NCI-H345 (cell line): Measurements from ENCODE around the gene CD300LG.
"Not testable (repeated sequence)": the region's sequence is repeated elsewhere in the genome, so short reads cannot be mapped to it uniquely, and the experiment has no call there.

Source experiments
- DNase-seq: peaks from one replicate; lab custom pipeline; 2025; lab: John Stamatoyannopoulos, UW

Gene CD300LG

GRCh38 chr17:43825567-43825966 lies 21.4 kb upstream of the CD300LG start:
- DNase-seq = no peak

- no peak for DNase-seq
Measured at GRCh38 chr17:43826206-43826605, 20.8 kb upstream of the CD300LG start.

- no peak for DNase-seq
Measured at GRCh38 chr17:43827596-43827995, 19.4 kb upstream of the CD300LG start.

- DNase-seq = no peak
Measured at GRCh38 chr17:43829738-43830137, 17.2 kb upstream of the CD300LG start.

- DNase-seq = no peak
Measured at GRCh38 chr17:43830510-43831140, 16.4 kb upstream of the CD300LG start.

- DNase-seq = no peak
Measured at GRCh38 chr17:43831633-43832032, 15.3 kb upstream of the CD300LG start.

GRCh38 chr17:43832168-43832975 lies 14.6 kb upstream of the CD300LG start:
- DNase-seq = peak; percentile 52

GRCh38 chr17:43832976-43833829 lies 13.8 kb upstream of the CD300LG start, which contains the start of gene MPP3:
Gene MPP3 (minus strand): TSS chr17:43833146. CDS start chr17:43831906, 1,240 bp downstream.
- peak; percentile 81 for DNase-seq

GRCh38 chr17:43834106-43834505 lies 12.9 kb upstream of the CD300LG start:
- peak; percentile 22 for DNase-seq

GRCh38 chr17:43839670-43840108 lies 7.3 kb upstream of the CD300LG start:
- DNase-seq = peak; percentile 98

- DNase-seq = no peak
Measured at GRCh38 chr17:43840814-43841213, 6.2 kb upstream of the CD300LG start.

- no peak for DNase-seq
Measured at GRCh38 chr17:43841282-43841681, 5.7 kb upstream of the CD300LG start.

- DNase-seq = not testable (repeated sequence)
Measured at GRCh38 chr17:43842091-43842974, 4.6 kb upstream of the CD300LG start.

- DNase-seq = no peak
Measured at GRCh38 chr17:43842975-43843325, 4.0 kb upstream of the CD300LG start.

- no peak for DNase-seq
Measured at GRCh38 chr17:43844241-43844640, 2.7 kb upstream of the CD300LG start.

- no peak for DNase-seq
Measured at GRCh38 chr17:43845766-43846165, 1.2 kb upstream of the CD300LG start.

- peak; percentile 60 for DNase-seq
Measured at GRCh38 chr17:43846221-43846712, 709 bp upstream of the CD300LG start.

- DNase-seq = no peak
Measured at GRCh38 chr17:43848601-43849000, 1.6 kb downstream of the CD300LG start.

- DNase-seq = no peak
Measured at GRCh38 chr17:43849116-43849515, 2.1 kb downstream of the CD300LG start.

GRCh38 chr17:43852571-43852970 lies 5.6 kb downstream of the CD300LG start:
- DNase-seq = no peak

GRCh38 chr17:43853546-43853945 lies 6.6 kb downstream of the CD300LG start:
- no peak for DNase-seq
